ENCODE results near the gene NIN. TPM values are rescaled to one million over a fixed set of nuclear protein-coding genes. Genes with fewer than 3 reads are reported as not detected.

NIN gene
- total RNA-seq, 1 donor: 33.4 TPM

DNA sequence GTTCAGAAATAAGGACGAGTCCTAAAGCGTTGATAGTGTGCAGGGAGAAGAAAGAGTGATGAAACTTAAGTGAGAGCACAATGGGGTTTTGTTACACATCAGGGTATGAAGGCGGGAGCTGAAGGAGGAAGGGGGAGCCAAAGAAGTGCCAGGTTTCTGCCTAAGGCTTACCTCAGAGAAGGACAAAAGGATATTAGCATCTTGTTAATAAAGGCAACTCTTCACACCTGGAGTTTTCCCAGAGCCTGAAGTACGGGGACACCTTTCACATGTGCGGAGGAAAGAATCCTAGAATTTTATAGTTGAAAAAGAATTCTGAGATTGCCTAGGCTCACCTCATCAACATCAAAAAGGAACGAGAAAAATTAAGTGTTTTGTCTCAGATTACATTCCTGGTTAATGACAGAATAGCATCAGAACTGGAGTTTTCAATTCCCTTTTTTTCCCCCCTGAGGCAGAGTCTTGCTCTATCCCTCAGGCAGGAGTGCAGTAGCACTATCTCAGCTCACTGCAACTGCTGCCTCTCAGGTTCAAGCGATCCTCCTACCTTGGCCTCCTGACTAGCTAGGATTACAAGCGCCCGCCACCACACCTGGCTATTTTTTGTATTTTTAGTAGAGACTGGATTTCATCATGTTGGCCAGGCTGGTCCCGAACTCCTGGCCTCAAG lies 160.6 kb downstream of the NIN start:
- no peak for DNase-seq (ENCODE audit: low read depth)

More for the DNA sequence above, 160.6 kb downstream of the NIN start:
- no peak overlapping the region for H3K4me3 ChIP-seq (ENCODE audit: low read depth, low read length)
- TF ChIP-seq, protein P1, sequence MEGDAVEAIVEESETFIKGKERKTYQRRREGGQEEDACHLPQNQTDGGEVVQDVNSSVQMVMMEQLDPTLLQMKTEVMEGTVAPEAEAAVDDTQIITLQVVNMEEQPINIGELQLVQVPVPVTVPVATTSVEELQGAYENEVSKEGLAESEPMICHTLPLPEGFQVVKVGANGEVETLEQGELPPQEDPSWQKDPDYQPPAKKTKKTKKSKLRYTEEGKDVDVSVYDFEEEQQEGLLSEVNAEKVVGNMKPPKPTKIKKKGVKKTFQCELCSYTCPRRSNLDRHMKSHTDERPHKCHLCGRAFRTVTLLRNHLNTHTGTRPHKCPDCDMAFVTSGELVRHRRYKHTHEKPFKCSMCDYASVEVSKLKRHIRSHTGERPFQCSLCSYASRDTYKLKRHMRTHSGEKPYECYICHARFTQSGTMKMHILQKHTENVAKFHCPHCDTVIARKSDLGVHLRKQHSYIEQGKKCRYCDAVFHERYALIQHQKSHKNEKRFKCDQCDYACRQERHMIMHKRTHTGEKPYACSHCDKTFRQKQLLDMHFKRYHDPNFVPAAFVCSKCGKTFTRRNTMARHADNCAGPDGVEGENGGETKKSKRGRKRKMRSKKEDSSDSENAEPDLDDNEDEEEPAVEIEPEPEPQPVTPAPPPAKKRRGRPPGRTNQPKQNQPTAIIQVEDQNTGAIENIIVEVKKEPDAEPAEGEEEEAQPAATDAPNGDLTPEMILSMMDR (IDR thresholded peaks at IDR 0.05; ENCODE audit: insufficient read depth, low read length): no peak

Small RNA genes within 50 kb of the gene (small RNA-seq; reads per million reads assigned to genes)
- gene RF00593: not detected

Other genes starting within 250 kb of the NIN start
- gene SAV1, start 162.9 kb downstream of the NIN start, total RNA-seq (ENCODE audit: low replicate concordance): 32.4 and 42.2 TPM in 2 replicates
- not detected in 2 replicates for gene ABHD12B, start 40.9 kb upstream of the NIN start, total RNA-seq (ENCODE audit: low replicate concordance)
- 39.3 and 79.5 TPM in 2 replicates for gene PYGL, start 113.3 kb upstream of the NIN start, total RNA-seq (ENCODE audit: low replicate concordance)